Stimulated activated CD8-positive, alpha-beta memory T cell treated with anti-CD3 and anti-CD28 coated beads, Interleukin-12 subunit alpha, Interleukin-12 subunit beta, amount 100 ng/mL, for 1 hour (primary cell): ENCODE results near the gene SERP2.

Experiments used
- DNase-seq: peaks from one replicate; pipeline ENCODE4 v3.0.0-alpha.2; 2020; ENCODE audit warnings: low read depth

SERP2 gene

GRCh38 chr13:44359983-44360375 lies 13.6 kb upstream of the SERP2 start:
- DNase-seq = no peak

GRCh38 chr13:44362394-44363040 lies 11.1 kb upstream of the SERP2 start:
- no peak for DNase-seq

DNA sequence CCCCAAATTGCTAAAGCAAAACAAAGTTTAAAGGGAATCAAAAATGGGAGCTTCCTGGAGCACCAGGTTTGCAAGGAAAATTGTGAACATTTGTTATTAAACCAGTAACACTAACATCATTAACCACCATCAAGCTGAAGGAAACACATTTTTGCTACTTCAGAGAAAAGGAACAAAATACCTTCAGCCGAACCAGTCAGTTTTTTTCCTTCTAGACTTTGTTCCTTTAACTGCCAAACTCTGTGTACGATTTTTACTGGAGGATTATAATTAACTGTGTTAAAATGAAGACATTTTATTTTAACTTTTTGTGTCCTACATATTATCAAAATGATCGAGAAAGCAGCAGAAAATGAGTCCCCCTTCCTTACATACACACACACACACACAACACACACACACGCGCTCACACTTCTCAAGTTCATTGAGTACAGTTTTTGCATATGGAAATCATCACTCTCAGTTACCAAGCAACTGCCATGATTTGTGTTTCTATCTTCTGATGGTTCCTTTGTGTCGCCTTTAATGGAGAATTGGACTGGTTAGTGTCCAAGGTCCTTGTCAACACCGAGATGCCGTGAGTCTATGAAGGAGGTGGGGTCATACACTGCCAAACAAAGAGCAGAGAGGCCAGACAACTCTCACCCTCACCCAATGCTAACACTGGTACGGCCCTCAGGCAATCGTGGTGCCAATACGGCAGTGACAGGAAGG lies 9.8 kb upstream of the SERP2 start:
- no peak for DNase-seq

GRCh38 chr13:44364345-44365000 lies 9.2 kb upstream of the SERP2 start:
- DNase-seq = no peak

DNA sequence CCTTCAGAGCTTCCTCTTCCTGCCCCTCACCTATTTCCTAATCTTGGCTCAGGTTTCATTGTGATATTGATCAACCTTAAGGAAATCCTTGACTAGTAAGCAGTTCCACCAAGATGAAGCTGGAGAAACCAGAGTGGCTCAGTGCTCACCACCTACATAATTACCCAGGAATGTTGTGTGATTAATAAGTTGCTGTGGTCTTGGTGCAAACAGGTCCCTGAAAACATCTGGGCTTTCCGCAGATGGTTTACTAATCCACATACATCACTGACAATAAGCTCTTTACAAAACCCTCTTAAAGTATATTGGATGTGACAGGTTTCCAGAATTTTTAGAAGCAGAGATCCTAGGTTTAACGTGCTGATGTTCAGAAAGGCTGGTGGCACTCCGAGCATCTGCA lies 8.6 kb upstream of the SERP2 start:
- no peak for DNase-seq

DNA sequence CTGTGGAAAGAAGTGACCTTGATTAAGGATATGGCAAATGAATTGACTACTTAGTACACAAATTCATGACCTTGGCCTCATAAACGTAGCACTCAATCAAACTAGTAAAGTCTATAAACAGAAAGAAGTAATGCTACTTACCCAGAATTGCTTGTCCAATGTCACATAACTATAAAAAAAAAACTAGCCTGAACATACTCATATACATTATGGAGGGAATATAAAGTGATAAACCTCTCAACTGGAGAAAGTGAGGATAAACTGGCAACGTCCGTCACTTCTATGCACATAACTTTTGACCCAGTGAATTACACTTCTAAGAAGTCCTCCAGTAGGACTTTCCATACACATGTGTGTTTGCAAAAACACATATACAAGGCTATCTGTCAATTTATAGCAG lies 7.7 kb upstream of the SERP2 start:
- DNase-seq = no peak

- no peak for DNase-seq
These were observed 5.5 kb upstream of the SERP2 start for GRCh38 chr13:44368062-44368591.

DNA sequence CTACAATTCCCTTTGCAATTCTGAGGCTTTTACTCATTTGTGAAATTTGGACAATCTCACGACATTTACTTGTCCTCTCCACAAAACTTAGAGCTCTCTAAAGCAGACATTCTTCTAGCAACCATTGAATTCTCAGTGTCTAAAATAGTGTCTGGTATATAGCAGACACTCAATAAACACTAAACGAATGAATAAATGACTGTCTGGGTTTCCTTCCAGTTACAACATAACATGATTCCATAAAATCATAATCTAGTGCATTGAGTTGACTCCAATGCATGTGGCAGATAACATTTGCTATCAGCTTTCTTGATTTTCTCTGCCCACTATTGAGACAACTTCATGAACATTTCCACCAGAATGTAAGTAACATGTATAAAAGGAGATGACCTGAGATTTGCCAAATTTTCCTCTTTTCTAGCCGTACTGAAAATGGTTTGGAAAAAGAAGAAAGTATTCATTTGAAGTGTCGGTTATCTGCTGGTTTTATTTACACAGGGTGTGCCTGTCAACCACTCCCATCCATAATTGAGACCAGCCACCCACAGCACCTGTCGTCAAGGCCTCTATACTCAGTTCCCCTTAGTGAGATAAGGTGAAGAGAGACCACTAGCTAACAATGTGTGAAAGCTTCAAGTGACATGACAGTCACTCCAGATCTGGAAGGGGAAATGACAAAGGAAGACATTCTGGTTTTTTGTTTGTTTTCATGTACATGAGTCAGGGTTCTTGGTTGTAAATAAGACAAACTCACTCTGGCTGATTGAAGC lies 4.8 kb upstream of the SERP2 start:
- DNase-seq = no peak

GRCh38 chr13:44371421-44371820 lies 2.2 kb upstream of the SERP2 start:
- DNase-seq = no peak

- no peak for DNase-seq
These were observed 400 bp upstream of the SERP2 start for GRCh38 chr13:44373247-44373600.

DNA sequence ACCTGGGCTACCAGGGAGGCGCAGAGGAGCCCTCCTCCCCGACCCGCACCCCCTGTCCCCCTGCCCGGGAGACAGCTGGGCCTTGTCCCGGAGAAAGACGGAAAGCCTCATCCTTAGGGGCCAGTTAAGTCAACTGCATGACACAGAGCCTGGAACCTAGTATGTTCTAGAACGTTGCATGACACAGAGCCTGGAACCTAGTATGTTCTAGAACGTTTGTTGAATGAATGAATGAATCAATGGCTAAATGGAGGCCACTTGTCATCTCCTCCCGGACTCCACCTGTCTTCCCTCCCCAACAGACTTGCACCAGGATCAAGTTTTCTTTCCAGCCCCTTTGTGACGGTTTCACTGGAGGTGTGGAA lies 706 bp downstream of the SERP2 start:
- no peak for DNase-seq

DNA sequence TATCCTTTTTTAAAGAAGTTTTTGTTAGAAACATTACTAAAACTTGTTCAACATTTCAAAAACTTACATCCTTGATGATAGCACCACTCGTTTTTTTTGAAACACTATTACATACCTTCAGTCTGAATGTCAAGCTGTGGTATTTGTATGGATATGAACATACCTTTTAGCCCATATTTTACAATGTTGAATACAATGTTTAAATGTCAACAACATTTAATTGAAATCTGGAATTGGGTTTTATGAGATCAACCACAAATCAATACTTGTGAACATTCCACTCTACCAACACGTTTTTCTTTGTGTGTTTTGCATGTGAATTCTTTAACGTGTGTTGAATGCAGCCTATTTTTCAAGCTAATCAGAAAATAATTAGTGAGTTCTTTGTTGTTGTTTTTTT lies 4.7 kb downstream of the SERP2 start:
- DNase-seq = no peak

- DNase-seq = no peak
These were observed 6.3 kb downstream of the SERP2 start for GRCh38 chr13:44379885-44380284.

- no peak for DNase-seq
These were observed 7.0 kb downstream of the SERP2 start for GRCh38 chr13:44380404-44381165.

- DNase-seq = no peak
These were observed 9.1 kb downstream of the SERP2 start for GRCh38 chr13:44382635-44383145.

- DNase-seq = no peak
These were observed 10.3 kb downstream of the SERP2 start for GRCh38 chr13:44383945-44384344.

GRCh38 chr13:44384778-44385177 lies 11.2 kb downstream of the SERP2 start:
- DNase-seq = no peak

DNA sequence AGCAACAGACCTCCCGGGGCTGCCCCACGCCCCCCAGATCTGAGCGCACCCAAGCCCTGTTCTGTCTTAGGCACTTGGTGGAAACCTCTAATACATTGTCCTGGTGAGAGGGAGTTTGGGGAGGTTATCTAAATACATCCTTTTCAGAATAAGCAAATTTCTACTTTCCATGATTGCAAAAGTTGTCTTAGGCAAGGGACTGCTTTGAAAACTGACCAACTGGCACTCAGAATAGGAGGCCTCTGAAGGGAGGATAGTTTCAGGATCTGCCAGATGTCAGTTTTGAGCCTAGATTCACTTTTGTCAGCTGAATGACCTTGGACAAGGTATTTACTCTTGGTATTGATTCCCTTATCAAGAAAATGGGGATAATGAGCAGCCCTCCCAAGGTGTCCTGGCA lies 11.8 kb downstream of the SERP2 start:
- DNase-seq = no peak

GRCh38 chr13:44385847-44386246 lies 12.2 kb downstream of the SERP2 start:
- no peak for DNase-seq

DNA sequence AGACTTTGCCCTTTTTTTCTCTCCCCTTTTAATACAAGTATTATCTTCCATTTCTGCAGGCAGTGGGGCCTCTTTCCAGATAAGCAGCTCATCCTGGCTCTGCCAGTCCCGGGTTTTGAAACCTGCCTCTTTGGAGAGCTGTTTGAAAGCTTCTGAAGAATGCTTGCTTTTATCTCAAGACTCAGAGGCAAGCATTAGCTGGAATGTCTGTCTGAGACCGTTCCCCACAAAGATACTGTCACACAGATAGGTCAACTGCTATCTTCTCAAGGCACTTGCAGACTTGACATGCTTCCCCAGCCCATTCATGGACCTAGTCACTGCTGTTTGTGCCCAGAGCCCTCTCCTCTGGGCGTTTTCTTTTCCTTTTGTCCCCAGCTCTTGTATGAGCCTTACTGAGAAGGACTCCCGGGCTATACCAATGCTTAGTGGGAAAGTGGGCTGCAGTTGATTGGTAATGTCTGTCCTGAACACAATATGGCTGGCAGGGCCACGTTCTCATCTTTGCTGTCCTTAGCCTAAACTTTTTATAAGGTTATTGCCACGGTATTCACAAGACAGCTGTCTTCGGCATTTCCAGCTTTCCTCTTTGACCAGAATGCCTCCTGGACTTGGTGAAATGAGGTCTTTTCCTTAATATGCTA lies 13.4 kb downstream of the SERP2 start:
- DNase-seq = no peak

DNA sequence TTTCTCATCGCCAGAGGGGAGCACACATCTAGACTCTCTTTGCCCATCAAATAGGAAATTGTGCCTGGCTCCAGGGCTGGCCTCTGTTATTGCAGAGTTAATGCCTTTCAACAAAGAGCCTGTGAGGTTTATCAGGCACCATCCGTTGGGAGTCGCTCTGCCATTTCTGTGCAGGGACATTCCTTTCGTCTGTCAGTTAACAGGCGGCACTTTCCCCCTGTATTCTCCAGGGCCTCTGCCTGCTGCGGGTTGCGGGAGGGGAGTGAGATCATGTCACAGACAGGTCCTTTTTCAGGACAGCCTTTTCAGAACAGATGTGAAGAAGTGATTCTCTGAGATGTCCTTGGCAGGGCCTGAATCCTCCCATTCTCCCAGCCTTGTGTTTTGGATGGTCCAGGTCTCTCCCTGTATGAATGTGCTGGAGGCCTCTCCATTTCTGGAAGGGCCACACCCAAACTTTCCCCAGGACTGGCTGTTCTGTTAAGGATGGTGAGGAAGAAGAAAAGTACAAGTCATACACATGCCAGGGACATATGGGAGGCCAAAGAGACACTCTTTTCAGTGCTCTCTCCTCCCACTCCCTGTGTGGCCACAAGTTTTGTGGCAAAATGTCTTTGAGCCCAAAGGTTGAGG lies 14.9 kb downstream of the SERP2 start:
- no peak for DNase-seq
